Measurements from ENCODE around the gene XIRP2. TPM values are rescaled to one million over a fixed set of nuclear protein-coding genes. Genes with fewer than 3 reads are reported as not detected.

Gene XIRP2
- total and polyA plus RNA-seq, 2 of the 13 experiments (the other 11 are each of a cell fraction or from before 2014, with no cell fraction given), result 0.04 to 0.05 TPM

- no peak for TF ChIP-seq ZNF124 (CRISPR knock-in tag; IDR thresholded peaks at IDR 0.05)
- TF ChIP-seq IRF2 (CRISPR knock-in tag; IDR thresholded peaks at IDR 0.05), result peak; percentile 89
- no peak for TF ChIP-seq BORCS8-MEF2B (CRISPR knock-in tag; IDR thresholded peaks at IDR 0.05)
- TF ChIP-seq ZFP91 (CRISPR knock-in tag; IDR thresholded peaks at IDR 0.05; ENCODE audit: borderline replicate concordance), result no peak
- no peak for TF ChIP-seq HOXA9 (CRISPR knock-in tag; IDR thresholded peaks at IDR 0.05; ENCODE audit: borderline replicate concordance)
- no peak for TF ChIP-seq RBFOX2 (IDR thresholded peaks at IDR 0.05; ENCODE audit: low read depth, low read length)
- peak in 1 of 2 experiments; percentile 45; a peak in 1 of 4 replicates for TF ChIP-seq REST (IDR thresholded peaks at IDR 0.05; ENCODE audit: borderline replicate concordance in 1 of 2, low read depth in 1 of 2, low read length in 2 of 2)
- 0 out of 2 replicates have a peak, but pooled peaks have one; percentile 65 for TF ChIP-seq CBFB (CRISPR knock-in tag; IDR thresholded peaks at IDR 0.05)
- no peak for TF ChIP-seq IKZF4 (CRISPR knock-in tag; IDR thresholded peaks at IDR 0.05; ENCODE audit: borderline replicate concordance, low read depth, not compliant biosample characterization)
- TF ChIP-seq ZNF691 (CRISPR knock-in tag; IDR thresholded peaks at IDR 0.05; ENCODE audit: borderline replicate concordance, low read depth), result no peak
- no peak for TF ChIP-seq SCMH1 (CRISPR knock-in tag; IDR thresholded peaks at IDR 0.05; ENCODE audit: borderline replicate concordance)
- TF ChIP-seq HMGXB3 (CRISPR knock-in tag; IDR thresholded peaks at IDR 0.05; ENCODE audit: borderline replicate concordance), result peak; percentile 83
- 0 out of 2 replicates have a peak, but pooled peaks have one; percentile 49 for TF ChIP-seq NKX3-1 (CRISPR knock-in tag; IDR thresholded peaks at IDR 0.05)
- no peak for TF ChIP-seq XRCC5 (optimal IDR thresholded peaks at IDR 0.05; ENCODE audit: low read length)
- no peak for TF ChIP-seq FOXK2 (IDR thresholded peaks at IDR 0.05)
- no peak for TF ChIP-seq TAF15 (IDR thresholded peaks at IDR 0.05; ENCODE audit: low read depth, low read length, poor library complexity, severe bottlenecking)
- no peak for TF ChIP-seq ZC3H4 (CRISPR knock-in tag; IDR thresholded peaks at IDR 0.05; ENCODE audit: borderline replicate concordance)
- TF ChIP-seq NFRKB (IDR thresholded peaks at IDR 0.05), result no peak
Observed at GRCh38 chr2:167103028-167103756, 214.9 kb downstream of the XIRP2 start (continued).
